Neural cell (in vitro differentiated cells): Measurements from ENCODE around the gene PIGT. TPM values are rescaled to one million over a fixed set of nuclear protein-coding genes. Genes with fewer than 3 reads are reported as not detected.

Experiments used
- H2AFZ ChIP-seq: fragments of 200-600, 300-800 bp; sonication (generic), shearing (Covaris generic); 2 replicates; pipeline ENCODE4 v1.6.0; 2014; ENCODE audit warnings: low read depth, mild to moderate bottlenecking, antibody characterized with exemption, low read length, moderate library complexity
- H3F3A ChIP-seq: fragments of 200-600 bp; shearing (Covaris generic); 2 replicates; pipeline ENCODE4 v1.6.1; 2016; ENCODE audit warnings: mild to moderate bottlenecking, moderate library complexity, mixed read lengths, antibody characterized with exemption, low read length; ENCODE audit not compliant: insufficient read depth, poor library complexity, severe bottlenecking
- H3K27ac ChIP-seq: fragments of 200-600, 300-800 bp; sonication (generic), shearing (Covaris generic); 2 replicates; pipeline ENCODE4 v1.5.1; 2014; ENCODE audit warnings: mild to moderate bottlenecking, low read length, moderate library complexity
- H3K27me3 ChIP-seq: fragments of 300-800, 200-600 bp; sonication (generic), shearing (Covaris generic); 2 replicates; pipeline ENCODE4 v1.6.0; 2014; ENCODE audit warnings: mild to moderate bottlenecking, low read depth, low read length, moderate library complexity; ENCODE audit not compliant: insufficient read depth
- H3K36me3 ChIP-seq: fragments of 300-800, 200-600 bp; sonication (generic), shearing (Covaris generic); 2 replicates; pipeline ENCODE4 v1.5.1; 2014; ENCODE audit warnings: mild to moderate bottlenecking, antibody characterized with exemption, low read length, moderate library complexity; ENCODE audit not compliant: insufficient read depth
- H3K4me2 ChIP-seq: fragments of 300-800, 200-600 bp; sonication (generic), shearing (Covaris generic); 2 replicates; pipeline ENCODE4 v1.6.0; 2014; ENCODE audit warnings: mild to moderate bottlenecking, low read length
- H3K4me3 ChIP-seq: fragments of 300-800, 200-600 bp; sonication (generic), shearing (Covaris generic); 2 replicates; pipeline ENCODE4 v1.5.1; 2014; ENCODE audit warnings: mild to moderate bottlenecking, low read length, moderate library complexity
- H3K79me2 ChIP-seq: fragments of 200-600 bp; shearing (Covaris generic); replicated peaks from 2 replicates; pipeline ENCODE4 v1.6.0; 2014; ENCODE audit warnings: mild to moderate bottlenecking, low read length, moderate library complexity; ENCODE audit not compliant: insufficient read depth
- H3K9ac ChIP-seq: fragments of 300-800, 200-600 bp; sonication (generic), shearing (Covaris generic); 2 replicates; pipeline ENCODE4 v1.6.1; 2016; ENCODE audit warnings: mild to moderate bottlenecking, low read length, mixed read lengths
- H3K9me2 ChIP-seq: fragments of 200-600 bp; shearing (Covaris generic); 2 replicates; pipeline ENCODE4 v1.6.1; 2016; ENCODE audit warnings: mild to moderate bottlenecking, low read length, mixed read lengths; ENCODE audit not compliant: insufficient read depth
- H3K9me3 ChIP-seq: fragments of 200-600, 300-800 bp; sonication (generic), shearing (Covaris generic); 2 replicates; pipeline ENCODE4 v1.6.1; 2016; ENCODE audit warnings: mild to moderate bottlenecking, mixed run types, low read length, moderate library complexity, mixed read lengths
- H4K20me1 ChIP-seq: fragments of 200-600 bp; shearing (Covaris generic); 2 replicates; pipeline ENCODE4 v1.6.1; 2016; ENCODE audit warnings: mild to moderate bottlenecking, mixed run types; ENCODE audit not compliant: insufficient read depth
- MXI1 ChIP-seq: fragments of 450-650 bp; conservative IDR thresholded peaks from 2 replicates; pipeline ENCODE4 v1.6.1; 2014; ENCODE audit warnings: antibody characterized with exemption, mild to moderate bottlenecking; ENCODE audit not compliant: poor library complexity, severe bottlenecking
- POLR2AphosphoS5 ChIP-seq: IDR thresholded peaks from 2 replicates; pipeline ENCODE4 v1.6.1; 2012
- RAD21 ChIP-seq: fragments of 450-650 bp; conservative IDR thresholded peaks from 2 replicates; pipeline ENCODE4 v1.6.1; 2014; ENCODE audit warnings: antibody characterized with exemption, mild to moderate bottlenecking, moderate library complexity
- SMC3 ChIP-seq: fragments of 450-650 bp; conservative IDR thresholded peaks from 2 replicates; pipeline ENCODE4 v1.6.1; 2014; ENCODE audit warnings: antibody characterized with exemption, mild to moderate bottlenecking, moderate library complexity; ENCODE audit not compliant: poor library complexity
- TAF1 ChIP-seq: IDR thresholded peaks from 2 replicates; pipeline ENCODE4 v1.6.1; 2012; ENCODE audit warnings: low read depth
- polyA plus RNA-seq: library from polyadenylated mRNA; depleted of rRNA; stranded (reverse); fragments of >200 nt; gene quantifications from 2 replicates; pipeline ENCODE4 v1.2.3, GENCODE V29; 2014
- TF ChIP-seq, protein P1 (sequence below): IDR thresholded peaks from 2 replicates; pipeline ENCODE4 v1.6.1; 2012; ENCODE audit warnings: borderline replicate concordance
- TF ChIP-seq, protein P2 (sequence below): fragments of 450-650 bp; IDR thresholded peaks from 2 replicates; pipeline ENCODE4 v1.5.1; 2014; ENCODE audit warnings: antibody characterized with exemption, mild to moderate bottlenecking, moderate library complexity; ENCODE audit not compliant: poor library complexity, severe bottlenecking

Gene PIGT
- polyA plus RNA-seq, 1 donor from 2014 or later: 24.3 TPM

DNA sequence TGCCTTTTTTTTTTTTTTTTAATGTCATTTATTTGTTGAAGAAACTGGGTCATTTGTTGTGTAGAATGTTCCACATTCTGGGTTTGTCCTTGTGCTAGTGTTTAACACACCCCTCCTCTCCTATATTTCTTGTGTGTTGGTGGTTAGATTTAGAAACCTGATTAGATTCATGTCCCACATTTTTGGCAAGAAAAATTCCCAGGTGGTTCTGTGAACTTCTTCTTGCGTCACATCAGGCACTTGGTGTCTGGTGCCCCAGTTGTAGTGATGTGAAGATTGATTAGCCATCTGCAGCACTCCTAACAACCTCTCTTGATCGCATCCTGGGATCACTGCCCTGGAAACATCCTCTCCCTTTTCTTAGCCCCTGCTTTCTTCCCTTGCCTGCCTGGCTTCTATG is 7.8 kb downstream of the PIGT start:
- H2AFZ ChIP-seq: no peak overlapping the region
- no peaks in the 10 kb centered on the region for H4K20me1 ChIP-seq
- H3K27ac ChIP-seq: no peak overlapping the region
- no peaks in the 10 kb centered on the region for H3K9me2 ChIP-seq
- no peak overlapping the region for H3K9ac ChIP-seq
- TF ChIP-seq, protein P1, sequence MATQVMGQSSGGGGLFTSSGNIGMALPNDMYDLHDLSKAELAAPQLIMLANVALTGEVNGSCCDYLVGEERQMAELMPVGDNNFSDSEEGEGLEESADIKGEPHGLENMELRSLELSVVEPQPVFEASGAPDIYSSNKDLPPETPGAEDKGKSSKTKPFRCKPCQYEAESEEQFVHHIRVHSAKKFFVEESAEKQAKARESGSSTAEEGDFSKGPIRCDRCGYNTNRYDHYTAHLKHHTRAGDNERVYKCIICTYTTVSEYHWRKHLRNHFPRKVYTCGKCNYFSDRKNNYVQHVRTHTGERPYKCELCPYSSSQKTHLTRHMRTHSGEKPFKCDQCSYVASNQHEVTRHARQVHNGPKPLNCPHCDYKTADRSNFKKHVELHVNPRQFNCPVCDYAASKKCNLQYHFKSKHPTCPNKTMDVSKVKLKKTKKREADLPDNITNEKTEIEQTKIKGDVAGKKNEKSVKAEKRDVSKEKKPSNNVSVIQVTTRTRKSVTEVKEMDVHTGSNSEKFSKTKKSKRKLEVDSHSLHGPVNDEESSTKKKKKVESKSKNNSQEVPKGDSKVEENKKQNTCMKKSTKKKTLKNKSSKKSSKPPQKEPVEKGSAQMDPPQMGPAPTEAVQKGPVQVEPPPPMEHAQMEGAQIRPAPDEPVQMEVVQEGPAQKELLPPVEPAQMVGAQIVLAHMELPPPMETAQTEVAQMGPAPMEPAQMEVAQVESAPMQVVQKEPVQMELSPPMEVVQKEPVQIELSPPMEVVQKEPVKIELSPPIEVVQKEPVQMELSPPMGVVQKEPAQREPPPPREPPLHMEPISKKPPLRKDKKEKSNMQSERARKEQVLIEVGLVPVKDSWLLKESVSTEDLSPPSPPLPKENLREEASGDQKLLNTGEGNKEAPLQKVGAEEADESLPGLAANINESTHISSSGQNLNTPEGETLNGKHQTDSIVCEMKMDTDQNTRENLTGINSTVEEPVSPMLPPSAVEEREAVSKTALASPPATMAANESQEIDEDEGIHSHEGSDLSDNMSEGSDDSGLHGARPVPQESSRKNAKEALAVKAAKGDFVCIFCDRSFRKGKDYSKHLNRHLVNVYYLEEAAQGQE: no peak
- no peak for TF ChIP-seq SMC3
- no peaks in the 10 kb centered on the region for H3K36me3 ChIP-seq
- no peaks in the 10 kb centered on the region for H3K79me2 ChIP-seq
- H3F3A ChIP-seq: no peaks in the 10 kb centered on the region
- H3K4me2 ChIP-seq: no peak overlapping the region
- H3K4me3 ChIP-seq: no peak overlapping the region
- H3K27me3 ChIP-seq: no peaks in the 10 kb centered on the region
- H3K9me3 ChIP-seq: no peaks in the 10 kb centered on the region

DNA sequence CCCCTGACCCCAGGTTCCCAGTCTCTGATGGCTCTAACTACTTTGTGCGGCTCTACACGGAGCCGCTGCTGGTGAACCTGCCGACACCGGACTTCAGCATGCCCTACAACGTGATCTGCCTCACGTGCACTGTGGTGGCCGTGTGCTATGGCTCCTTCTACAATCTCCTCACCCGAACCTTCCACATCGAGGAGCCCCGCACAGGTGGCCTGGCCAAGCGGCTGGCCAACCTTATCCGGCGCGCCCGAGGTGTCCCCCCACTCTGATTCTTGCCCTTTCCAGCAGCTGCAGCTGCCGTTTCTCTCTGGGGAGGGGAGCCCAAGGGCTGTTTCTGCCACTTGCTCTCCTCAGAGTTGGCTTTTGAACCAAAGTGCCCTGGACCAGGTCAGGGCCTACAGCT is 9.6 kb downstream of the PIGT start:
- Histone ChIP-seq H4K20me1 (no peaks in the 10 kb centered on the region), H3K4me2 (no peak overlapping the region), H2AFZ (no peak overlapping the region), H3K9me2 (no peaks in the 10 kb centered on the region), H3K9me3 (no peaks in the 10 kb centered on the region), H3K4me3 (no peak overlapping the region), H3K27me3 (no peaks in the 10 kb centered on the region), H3K27ac (no peak overlapping the region), H3K9ac (no peak overlapping the region), H3K79me2 (no peaks in the 10 kb centered on the region), H3F3A (no peaks in the 10 kb centered on the region), H3K36me3 (no peaks in the 10 kb centered on the region)
- TF ChIP-seq POLR2AphosphoS5 (no peak), RAD21 (no peak), MXI1 (no peak), TAF1 (no peak)
- TF ChIP-seq, protein P2, sequence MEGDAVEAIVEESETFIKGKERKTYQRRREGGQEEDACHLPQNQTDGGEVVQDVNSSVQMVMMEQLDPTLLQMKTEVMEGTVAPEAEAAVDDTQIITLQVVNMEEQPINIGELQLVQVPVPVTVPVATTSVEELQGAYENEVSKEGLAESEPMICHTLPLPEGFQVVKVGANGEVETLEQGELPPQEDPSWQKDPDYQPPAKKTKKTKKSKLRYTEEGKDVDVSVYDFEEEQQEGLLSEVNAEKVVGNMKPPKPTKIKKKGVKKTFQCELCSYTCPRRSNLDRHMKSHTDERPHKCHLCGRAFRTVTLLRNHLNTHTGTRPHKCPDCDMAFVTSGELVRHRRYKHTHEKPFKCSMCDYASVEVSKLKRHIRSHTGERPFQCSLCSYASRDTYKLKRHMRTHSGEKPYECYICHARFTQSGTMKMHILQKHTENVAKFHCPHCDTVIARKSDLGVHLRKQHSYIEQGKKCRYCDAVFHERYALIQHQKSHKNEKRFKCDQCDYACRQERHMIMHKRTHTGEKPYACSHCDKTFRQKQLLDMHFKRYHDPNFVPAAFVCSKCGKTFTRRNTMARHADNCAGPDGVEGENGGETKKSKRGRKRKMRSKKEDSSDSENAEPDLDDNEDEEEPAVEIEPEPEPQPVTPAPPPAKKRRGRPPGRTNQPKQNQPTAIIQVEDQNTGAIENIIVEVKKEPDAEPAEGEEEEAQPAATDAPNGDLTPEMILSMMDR: no peak
- TF ChIP-seq, protein P1: no peak
